Measurements from ENCODE around the gene UBE2E1.
"Not testable (repeated sequence)": the region's sequence is repeated elsewhere in the genome, so short reads cannot be mapped to it uniquely, and the experiment has no call there.

UBE2E1 gene

GRCh38 chr3:23859012-23859743 lies 53.4 kb downstream of the UBE2E1 start:
- FAIRE-seq = no peak

DNA sequence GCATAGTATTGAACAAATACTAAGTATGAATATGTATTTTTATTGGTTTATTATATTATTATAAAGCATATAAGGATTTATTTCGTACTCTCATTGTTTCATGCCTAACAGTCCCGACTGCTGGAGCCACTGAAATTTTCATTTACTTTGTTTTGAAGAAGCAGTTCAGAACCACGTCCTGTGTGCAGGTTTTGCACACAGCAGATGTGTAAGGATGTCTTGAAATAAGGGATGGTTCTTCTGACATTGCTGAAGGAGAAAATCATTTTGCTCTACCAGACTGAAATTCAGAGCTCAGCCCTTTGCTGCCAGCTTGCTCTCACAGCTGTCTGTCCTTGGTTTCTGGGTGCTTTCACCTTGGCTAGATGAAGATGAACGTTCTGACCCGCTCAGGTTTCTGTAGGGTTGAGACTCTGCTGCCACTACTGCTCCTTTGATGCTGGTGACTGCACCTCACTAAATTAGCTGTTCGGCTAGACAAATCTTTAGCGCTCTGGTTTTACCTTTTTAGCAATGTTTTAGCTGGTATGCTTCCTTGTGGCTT lies 54.2 kb downstream of the UBE2E1 start:
- no peak for FAIRE-seq

DNA sequence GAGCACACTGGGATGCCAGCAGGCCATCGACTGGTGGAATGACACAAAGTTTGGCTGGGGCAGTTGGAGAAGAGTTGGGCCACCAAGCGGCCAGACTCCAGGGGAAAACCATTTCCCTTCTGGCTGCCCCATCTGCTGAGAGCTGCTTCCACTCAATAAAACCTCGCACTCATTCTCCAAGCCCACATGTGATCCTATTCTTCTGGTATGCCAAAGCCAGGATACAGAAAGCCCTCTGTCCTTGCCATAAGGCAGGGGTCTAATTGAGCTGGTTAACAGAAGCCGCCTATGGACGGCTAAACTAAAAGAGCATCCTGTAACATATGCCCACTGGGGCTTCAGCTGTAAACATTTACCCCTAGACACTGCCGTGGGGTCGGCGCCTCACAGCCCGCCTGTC lies 55.9 kb downstream of the UBE2E1 start:
- FAIRE-seq = no peak

- no peak for FAIRE-seq
Observed at GRCh38 chr3:23863060-23863459, 57.3 kb downstream of the UBE2E1 start.

DNA sequence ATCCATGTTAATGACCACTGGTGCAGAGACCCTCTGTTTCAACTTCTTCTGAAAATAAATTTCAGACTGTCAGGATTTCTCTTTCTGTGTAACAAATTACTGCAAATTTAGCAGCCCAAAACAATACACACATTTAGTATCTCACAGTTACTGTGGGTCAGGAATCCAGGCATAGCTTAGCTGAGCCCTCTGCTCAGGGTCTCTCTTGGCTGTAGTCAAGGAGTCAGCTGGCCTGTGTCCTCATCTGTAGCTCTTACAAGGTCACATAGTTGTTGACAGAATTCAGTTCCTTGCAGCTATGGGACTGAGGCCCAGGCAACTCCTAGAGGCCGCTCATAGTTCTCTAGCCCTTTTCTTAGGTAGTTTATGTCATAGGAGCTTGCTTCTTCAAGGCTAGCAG lies 59.2 kb downstream of the UBE2E1 start:
- no peak for FAIRE-seq

- FAIRE-seq = no peak
Observed at GRCh38 chr3:23865595-23866396, 60.0 kb downstream of the UBE2E1 start.

- FAIRE-seq = no peak
Observed at GRCh38 chr3:23867400-23867799, 61.6 kb downstream of the UBE2E1 start.

DNA sequence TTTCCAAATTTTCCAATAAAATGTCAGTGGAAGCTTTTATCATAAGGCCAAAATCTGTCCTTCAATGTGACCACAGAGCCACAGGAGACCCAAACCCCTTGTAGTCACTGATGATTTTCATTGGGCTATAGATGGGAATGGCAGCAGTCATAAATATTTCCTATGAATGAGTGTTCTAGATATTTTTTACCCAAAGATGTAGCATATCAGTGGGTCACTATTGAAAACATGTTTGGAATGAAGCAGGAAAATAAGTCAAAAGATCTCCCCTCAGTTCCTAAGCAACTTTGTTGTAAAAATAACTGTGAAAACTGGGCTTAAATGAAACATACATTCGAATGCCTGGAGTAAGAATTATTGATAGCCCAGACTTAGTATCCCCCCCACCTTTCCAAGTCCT lies 62.1 kb downstream of the UBE2E1 start:
- FAIRE-seq = no peak

- no peak for FAIRE-seq
Observed at GRCh38 chr3:23869977-23870662, 64.4 kb downstream of the UBE2E1 start.

DNA sequence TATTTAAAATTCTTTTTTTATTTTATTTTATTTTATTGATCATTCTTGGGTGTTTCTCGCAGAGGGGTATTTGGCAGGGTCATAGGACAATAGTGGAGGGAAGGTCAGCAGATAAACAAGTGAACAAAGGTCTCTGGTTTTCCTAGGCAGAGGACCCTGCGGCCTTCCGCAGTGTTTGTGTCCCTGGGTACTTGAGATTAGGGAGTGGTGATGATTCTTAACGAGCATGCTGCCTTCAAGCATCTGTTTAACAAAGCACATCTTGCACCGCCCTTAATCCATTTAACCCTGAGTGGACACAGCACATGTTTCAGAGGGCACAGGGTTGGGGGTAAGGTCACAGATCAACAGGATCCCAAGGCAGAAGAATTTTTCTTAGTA lies 64.9 kb downstream of the UBE2E1 start:
- not testable (repeated sequence) for FAIRE-seq

GRCh38 chr3:23871361-23871760 lies 65.6 kb downstream of the UBE2E1 start:
- not testable (repeated sequence) for FAIRE-seq

- no peak for FAIRE-seq
Observed at GRCh38 chr3:23872330-23872729, 66.6 kb downstream of the UBE2E1 start.

GRCh38 chr3:23873941-23874340 lies 68.2 kb downstream of the UBE2E1 start:
- no peak for FAIRE-seq

DNA sequence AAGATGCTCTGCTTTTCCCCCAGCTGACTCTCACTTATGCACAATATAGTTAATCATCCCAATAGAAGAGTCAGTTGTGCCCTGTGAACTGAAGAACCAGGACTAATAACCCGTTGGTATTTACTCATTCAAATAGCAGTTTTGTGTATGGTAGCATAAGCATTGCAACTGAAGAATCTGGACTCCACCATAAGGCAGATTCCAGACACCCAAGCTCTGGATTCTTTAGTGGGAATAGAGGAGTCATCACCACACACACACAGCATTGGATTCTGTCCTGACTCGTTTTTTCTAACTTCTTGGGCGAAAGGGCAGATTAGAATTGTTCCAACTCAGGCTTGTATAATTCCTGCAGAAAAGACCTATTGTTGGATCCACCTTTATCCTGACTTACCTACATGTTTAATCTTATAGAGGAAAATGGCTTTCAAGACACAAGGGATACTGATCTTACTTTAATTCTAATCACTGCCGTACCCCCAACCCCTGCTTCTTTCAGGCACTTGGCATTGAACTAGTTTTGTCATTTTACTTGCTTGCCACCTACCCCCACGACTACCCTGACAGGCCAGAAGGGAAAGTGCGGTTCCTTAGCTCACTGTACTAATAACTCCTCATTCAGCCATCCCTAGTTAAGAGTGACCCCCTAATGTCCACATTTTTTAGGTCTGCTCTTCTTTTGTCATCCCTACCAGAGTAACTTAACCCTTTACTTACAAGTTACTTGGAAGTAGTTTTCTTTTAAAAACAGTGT lies 68.8 kb downstream of the UBE2E1 start:
- FAIRE-seq = no peak

GRCh38 chr3:23875113-23875725 lies 69.5 kb downstream of the UBE2E1 start:
- no peak for FAIRE-seq

- no peak for FAIRE-seq
Observed at GRCh38 chr3:23876923-23877322, 71.2 kb downstream of the UBE2E1 start.

DNA sequence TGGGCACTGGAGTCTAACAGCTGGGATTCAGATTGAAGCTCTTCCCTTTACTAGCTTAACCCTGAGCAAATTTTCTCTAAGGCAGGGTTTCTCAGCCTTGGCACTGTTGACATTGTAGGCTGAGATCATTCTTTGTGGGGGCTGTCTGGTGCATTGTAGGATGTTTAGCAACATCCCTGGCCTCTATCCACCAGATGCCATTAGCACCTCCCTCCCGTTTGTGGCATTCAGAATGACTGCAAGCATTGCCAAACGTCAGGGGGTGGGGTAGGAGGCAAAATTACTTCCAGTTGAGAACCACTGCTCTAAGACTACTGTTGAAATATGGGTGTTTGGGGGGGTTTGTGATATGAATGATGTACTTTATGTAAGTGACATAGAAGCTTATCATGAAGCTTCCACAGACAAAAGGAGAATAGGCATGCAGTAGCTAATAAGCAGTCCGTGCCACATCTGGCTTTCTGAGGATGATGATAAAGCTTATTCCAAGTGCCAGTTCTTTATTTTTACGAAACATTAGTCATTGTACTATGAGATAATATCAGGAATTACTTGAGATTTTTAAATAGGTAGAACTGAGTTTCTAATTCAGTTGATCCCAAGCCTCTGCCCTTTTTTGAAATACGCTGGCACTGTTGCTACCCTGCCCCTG lies 71.7 kb downstream of the UBE2E1 start:
- FAIRE-seq = no peak

DNA sequence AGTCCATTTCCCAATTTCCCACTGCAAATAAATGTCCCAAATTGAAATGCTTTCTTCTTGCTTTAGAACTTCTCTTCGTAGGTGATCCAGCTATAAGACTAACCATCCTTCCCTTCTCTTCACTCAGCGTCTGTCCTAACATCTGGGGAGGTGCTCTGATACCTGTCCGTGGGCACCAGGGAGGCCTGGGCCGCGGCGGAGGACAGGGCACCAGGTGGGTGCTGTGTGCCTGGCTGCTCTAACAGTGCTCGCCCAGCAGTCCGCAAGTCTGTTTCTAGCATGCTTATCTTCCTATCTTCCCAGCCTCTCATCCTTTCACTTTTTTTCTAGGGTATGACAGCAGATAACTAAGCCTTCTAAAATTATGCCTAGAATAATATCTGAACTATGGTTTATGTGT lies 73.7 kb downstream of the UBE2E1 start:
- FAIRE-seq = no peak

DNA sequence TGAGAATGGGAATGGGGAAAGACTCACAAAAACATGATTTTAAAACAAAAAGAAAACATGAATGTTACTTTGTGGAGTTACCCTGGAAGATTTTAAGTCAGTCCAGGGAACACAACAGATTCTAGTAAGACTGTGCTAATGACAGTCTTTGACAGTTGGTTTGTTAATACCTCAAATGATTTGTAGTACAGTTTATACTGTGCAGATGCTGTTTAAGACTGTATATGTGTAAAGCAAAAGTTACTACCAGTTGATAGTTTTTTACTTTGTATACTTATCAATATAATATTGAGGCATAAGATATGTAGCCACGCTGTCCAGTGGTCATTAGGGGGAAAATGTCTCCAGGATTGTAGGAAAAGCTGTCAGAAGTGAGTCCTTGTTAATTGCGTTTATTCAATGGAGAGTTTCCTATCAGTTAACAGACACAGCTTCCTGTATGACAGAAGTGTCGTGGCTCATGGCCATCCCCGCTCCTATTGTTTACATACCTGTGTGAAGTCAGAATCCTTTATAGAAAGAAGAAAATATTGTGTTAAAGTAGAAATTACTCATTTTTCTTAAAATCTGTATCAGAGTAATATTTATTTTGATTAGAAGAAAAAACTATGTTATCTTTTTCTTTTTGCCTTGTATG lies 75.1 kb downstream of the UBE2E1 start:
- no peak for FAIRE-seq

GRCh38 chr3:23881993-23882392 lies 76.2 kb downstream of the UBE2E1 start:
- not testable (repeated sequence) for FAIRE-seq

- no peak for FAIRE-seq
Observed at GRCh38 chr3:23882487-23882918, 76.7 kb downstream of the UBE2E1 start.
